A673 (cell line): ENCODE measurements around the gene KIF9. TPM values are rescaled to one million over a fixed set of nuclear protein-coding genes. Genes with fewer than 3 reads are reported as not detected.
A peak's percentile ranks its signal among the peaks of the same experiment; 100 is the strongest.

Experiments
- BruUV-seq: library from RNA; stranded (reverse); fragments of 400-500 nt; replicated peaks from 2 replicates; lab custom pipeline; 2021; lab: Mats Ljungman, UMichigan
- CTCF ChIA-PET: fragments of 300-600 bp; sonication (Branson Sonifier 250); formaldehyde crosslinking; loops from one replicate; lab custom pipeline; 2022; ENCODE audit warnings: antibody characterized with exemption; lab: Charles Lee
- POLR2A ChIA-PET: fragments of 300-600 bp; sonication (Branson Sonifier 250); formaldehyde crosslinking; loops from one replicate; lab custom pipeline; 2022; ENCODE audit warnings: antibody characterized with exemption; ENCODE audit not compliant: low non-redundant PET; lab: Charles Lee
- DNase-seq: peaks from one replicate; pipeline ENCODE4 v3.0.0-alpha.2; 2015; ENCODE audit warnings: low spot score
- H3K27ac ChIP-seq: fragments of 200-600 bp; sonication (generic); 2 replicates; pipeline ENCODE4 v1.5.1; 2016; ENCODE audit warnings: mixed run types, low read depth, mild to moderate bottlenecking, mixed read lengths, antibody characterized with exemption, low read length; ENCODE audit not compliant: poor library complexity, severe bottlenecking
- H3K27me3 ChIP-seq: fragments of 200-600 bp; sonication (generic); replicated peaks from 2 replicates; pipeline ENCODE4 v1.6.1; 2017; ENCODE audit warnings: mixed run types, low read depth, mild to moderate bottlenecking, mixed read lengths, antibody characterized with exemption, low read length; ENCODE audit not compliant: insufficient read depth, poor library complexity
- H3K36me3 ChIP-seq: fragments of 200-600 bp; sonication (generic); 2 replicates; pipeline ENCODE4 v1.6.1; 2016; ENCODE audit warnings: mixed run types, mild to moderate bottlenecking, mixed read lengths, antibody characterized with exemption, low read length; ENCODE audit not compliant: insufficient read depth, poor library complexity, severe bottlenecking
- H3K4me1 ChIP-seq: fragments of 200-600 bp; sonication (generic); 2 replicates; pipeline ENCODE4 v1.6.1; 2017; ENCODE audit warnings: mixed run types, mild to moderate bottlenecking, mixed read lengths, antibody characterized with exemption, low read length; ENCODE audit not compliant: insufficient read depth, poor library complexity, severe bottlenecking
- H3K4me3 ChIP-seq: fragments of 200-600 bp; sonication (generic); 2 replicates; pipeline ENCODE4 v1.5.1; 2016; ENCODE audit warnings: low read depth, mixed run types, mild to moderate bottlenecking, mixed read lengths, low read length; ENCODE audit not compliant: poor library complexity, severe bottlenecking
- H3K9me3 ChIP-seq: fragments of 200-600 bp; sonication (generic); 2 replicates; pipeline ENCODE4 v1.6.1; 2016; ENCODE audit warnings: mixed run types, low read depth, mild to moderate bottlenecking, mixed read lengths, antibody characterized with exemption, low read length; ENCODE audit not compliant: poor library complexity, severe bottlenecking
- CTCF ChIP-seq: fragments of 300-800, 200-600 bp; sonication (generic); conservative IDR thresholded peaks from 2 replicates; pipeline ENCODE4 v1.5.1; 2017; ENCODE audit warnings: low read depth, mild to moderate bottlenecking, antibody characterized with exemption, low read length, moderate library complexity, mixed read lengths
- EZH2 ChIP-seq: fragments of 200-600 bp; sonication (generic); IDR thresholded peaks from 2 replicates; pipeline ENCODE4 v1.6.1; 2017; ENCODE audit warnings: borderline replicate concordance, low read depth, mild to moderate bottlenecking, mixed read lengths, antibody characterized with exemption, low read length; ENCODE audit not compliant: poor library complexity, severe bottlenecking
- intact Hi-C: fragments of 100-400 bp; cut with micrococcal nuclease; formaldehyde crosslinking; loops from one replicate; pipeline ENCODE4 v1.10.0; 2022; ENCODE audit not compliant: unreplicated experiment
- total RNA-seq: library from RNA; stranded (reverse); gene quantifications from 2 replicates; pipeline ENCODE4 v1.2.3, GENCODE V29; 2021

KIF9 gene
- total RNA-seq, 1 experiment from 2014 or later: 4.7 TPM

GRCh38 chr3:47288966-47289910 is 6.6 kb upstream of the KIF9 start:
- H3K9me3 ChIP-seq: no peaks in the 10 kb centered on the region
- intact Hi-C loops: no loop called here
- POLR2A ChIA-PET: no interaction called here
- TF ChIP-seq CTCF: no peak
- no peak for TF ChIP-seq EZH2
- H3K4me3 ChIP-seq: no peak overlapping the region
- no peak for DNase-seq
- no TSS peak for BruUV-seq
- no peaks in the 10 kb centered on the region for H3K4me1 ChIP-seq
- H3K36me3 ChIP-seq: no peaks in the 10 kb centered on the region
- no peak overlapping the region for H3K27ac ChIP-seq
- CTCF ChIA-PET: no interaction called here
- no peaks in the 10 kb centered on the region for H3K27me3 ChIP-seq

GRCh38 chr3:47283591-47284364 is 1.2 kb upstream of the KIF9 start:
- Histone ChIP-seq H3K9me3 (no peaks in the 10 kb centered on the region), H3K27ac (peak overlapping the region; percentile 94), H3K27me3 (no peaks in the 10 kb centered on the region), H3K4me1 (no peaks in the 10 kb centered on the region), H3K36me3 (no peaks in the 10 kb centered on the region), H3K4me3 (peak overlapping the region; percentile 73)
- DNase-seq: peak; percentile 19
- intact Hi-C loops: no loop called here
- POLR2A ChIA-PET: interaction anchor here (0.6 kb wide), 1 partner anchor 307 kb away, joined by 6 read pairs; no protein-coding TSS in a partner anchor
- CTCF ChIA-PET: no interaction called here
- TF ChIP-seq EZH2 (no peak), CTCF (no peak)
- TSS peak; percentile 79 for BruUV-seq

DNA sequence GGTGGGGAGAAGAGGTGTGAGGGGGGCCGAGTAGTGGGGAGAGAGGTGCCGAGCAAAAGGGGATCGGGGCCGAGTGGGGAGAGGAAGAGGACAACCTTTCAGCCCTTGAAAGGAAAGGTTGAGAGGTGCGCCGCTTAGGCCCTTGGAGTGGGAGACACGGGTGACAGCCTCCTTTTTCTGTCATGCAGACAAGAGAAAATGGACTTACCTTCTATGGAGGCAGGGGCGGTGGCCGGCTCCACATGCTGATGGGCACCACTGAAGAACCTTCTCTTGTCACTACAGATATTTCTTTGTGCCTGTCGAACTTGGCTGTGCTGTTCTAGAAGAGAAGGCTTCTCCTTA is 566 bp upstream of the KIF9 start:
- intact Hi-C loops: no loop called here
- ChIA-PET CTCF (no interaction called here), POLR2A (interaction anchor here (0.6 kb wide), 1 partner anchor 306 kb away, joined by 6 read pairs; no protein-coding TSS in a partner anchor)
- no peaks in the 10 kb centered on the region for H3K4me1 ChIP-seq
- H3K27me3 ChIP-seq: no peaks in the 10 kb centered on the region
- peak; percentile 4 for DNase-seq
- no peak for TF ChIP-seq EZH2
- TF ChIP-seq CTCF: no peak
- no peaks in the 10 kb centered on the region for H3K36me3 ChIP-seq
- no TSS peak for BruUV-seq
- H3K27ac ChIP-seq: peak overlapping the region; percentile 94
- peak overlapping the region; percentile 73 for H3K4me3 ChIP-seq
- H3K9me3 ChIP-seq: no peaks in the 10 kb centered on the region
